ENCODE results near the gene FKTN.

The FKTN gene

GRCh38 chr9:105593145-105593544 lies 35.2 kb downstream of the FKTN start:
- no peak for DNase-seq (ENCODE audit: low read depth)
- TF ChIP-seq CTCF (IDR thresholded peaks at IDR 0.05; ENCODE audit: low read depth, low read length) (no peak), MYC (IDR thresholded peaks at IDR 0.05; ENCODE audit: low read depth, low read length) (no peak), POLR2A (IDR thresholded peaks at IDR 0.05; ENCODE audit: extremely low read depth, insufficient read length) (no peak), MAX (IDR thresholded peaks at IDR 0.05; ENCODE audit: low read depth, low read length) (no peak)
- no peak overlapping the region for H3K4me3 ChIP-seq (ENCODE audit: low read depth, low read length)

DNA sequence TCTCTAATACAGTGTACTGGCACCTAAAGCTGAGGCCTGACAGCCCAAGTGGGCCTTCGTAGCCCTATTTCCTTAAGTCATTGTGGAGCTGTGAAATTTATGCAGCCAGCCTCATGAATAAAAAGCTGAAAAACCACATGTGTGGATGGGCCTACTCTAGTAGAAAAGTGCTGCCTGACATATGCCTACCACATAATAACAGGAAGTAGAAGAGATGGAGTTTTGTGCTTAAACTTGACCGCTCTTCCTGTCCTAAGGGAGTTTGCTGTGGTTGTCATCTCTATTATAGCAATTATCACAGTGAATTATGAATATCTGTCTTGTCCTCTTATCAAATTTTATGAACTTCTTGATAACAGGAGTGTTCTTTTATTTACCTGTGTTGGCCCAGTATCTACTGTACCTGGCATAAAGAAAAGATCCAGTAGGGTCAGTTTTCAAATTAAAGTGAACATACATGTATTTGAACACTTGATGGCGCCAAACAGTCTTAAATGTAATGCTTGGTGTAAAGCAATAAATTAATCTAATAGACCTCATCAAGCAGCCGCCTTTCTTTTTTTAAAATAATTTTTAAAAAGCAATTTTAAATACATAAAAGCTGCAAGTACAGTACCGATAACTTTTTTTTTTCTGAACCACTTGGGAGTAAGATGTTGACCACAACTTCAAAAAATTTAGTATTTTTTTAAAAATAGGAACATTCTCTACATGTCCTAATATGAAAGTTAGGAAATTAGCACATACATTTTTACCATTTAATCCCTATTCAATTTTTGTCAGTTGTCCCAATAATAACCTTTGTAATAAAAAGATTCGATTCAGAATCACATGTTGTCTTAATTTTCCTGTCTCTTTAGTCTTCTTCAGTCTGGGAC lies 51.0 kb downstream of the FKTN start:
- DNase-seq (ENCODE audit: low read depth) = peak; percentile 61
- no peak overlapping the region for H3K4me3 ChIP-seq (ENCODE audit: low read depth, low read length)
- TF ChIP-seq MAX (IDR thresholded peaks at IDR 0.05; ENCODE audit: low read depth, low read length) (no peak), CTCF (IDR thresholded peaks at IDR 0.05; ENCODE audit: low read depth, low read length) (no peak), POLR2A (IDR thresholded peaks at IDR 0.05; ENCODE audit: extremely low read depth, insufficient read length) (no peak), MYC (IDR thresholded peaks at IDR 0.05; ENCODE audit: low read depth, low read length) (no peak)

DNA sequence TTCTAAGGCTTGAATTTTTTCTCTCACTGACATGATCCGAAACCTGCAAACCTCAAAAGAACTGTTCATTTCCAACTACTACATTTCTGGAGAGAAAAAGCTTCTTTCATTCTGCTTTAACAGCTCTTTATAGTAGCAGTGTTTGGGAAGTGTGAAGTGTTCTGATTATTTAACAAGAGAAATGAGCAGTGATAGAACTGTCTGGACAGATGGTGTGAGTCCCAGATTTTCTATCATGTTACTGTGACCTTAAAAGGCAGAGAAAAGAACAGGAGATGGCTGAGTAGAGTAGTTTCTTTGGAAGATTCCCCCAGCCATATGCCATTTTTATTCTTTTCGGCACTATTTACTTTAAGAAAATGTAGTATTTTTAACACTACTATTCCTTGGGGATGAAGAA lies 63.1 kb downstream of the FKTN start:
- no peak for DNase-seq (ENCODE audit: low read depth)
- no peak for TF ChIP-seq CTCF (IDR thresholded peaks at IDR 0.05; ENCODE audit: low read depth, low read length)
- TF ChIP-seq POLR2A (IDR thresholded peaks at IDR 0.05; ENCODE audit: extremely low read depth, insufficient read length) = no peak
- TF ChIP-seq MAX (IDR thresholded peaks at IDR 0.05; ENCODE audit: low read depth, low read length) = no peak
- TF ChIP-seq MYC (IDR thresholded peaks at IDR 0.05; ENCODE audit: low read depth, low read length) = no peak
- no peak overlapping the region for H3K4me3 ChIP-seq (ENCODE audit: low read depth, low read length)

DNA sequence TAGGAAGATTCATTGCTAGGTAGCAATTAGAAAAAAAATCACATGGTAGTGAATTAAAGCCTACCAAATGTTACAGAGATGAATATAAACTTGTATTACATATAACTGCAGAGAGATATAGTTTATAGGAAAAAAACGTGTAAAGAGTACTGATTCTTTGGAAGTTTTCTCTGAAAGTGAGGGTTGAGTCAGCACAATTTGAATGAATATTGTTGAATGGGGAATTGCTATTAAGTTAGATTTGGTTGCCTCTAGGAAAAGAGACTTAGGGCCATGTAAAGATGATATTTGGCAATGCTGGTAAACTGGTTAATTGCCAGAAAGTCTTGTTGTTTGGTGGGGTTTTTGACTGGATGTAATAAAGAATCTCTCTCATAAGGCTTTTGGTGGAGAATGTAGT lies 67.2 kb downstream of the FKTN start:
- DNase-seq (ENCODE audit: low read depth) = no peak
- H3K4me3 ChIP-seq (ENCODE audit: low read depth, low read length) = no peak overlapping the region
- TF ChIP-seq MAX (IDR thresholded peaks at IDR 0.05; ENCODE audit: low read depth, low read length) (no peak), CTCF (IDR thresholded peaks at IDR 0.05; ENCODE audit: low read depth, low read length) (no peak), MYC (IDR thresholded peaks at IDR 0.05; ENCODE audit: low read depth, low read length) (no peak), POLR2A (IDR thresholded peaks at IDR 0.05; ENCODE audit: extremely low read depth, insufficient read length) (no peak)

DNA sequence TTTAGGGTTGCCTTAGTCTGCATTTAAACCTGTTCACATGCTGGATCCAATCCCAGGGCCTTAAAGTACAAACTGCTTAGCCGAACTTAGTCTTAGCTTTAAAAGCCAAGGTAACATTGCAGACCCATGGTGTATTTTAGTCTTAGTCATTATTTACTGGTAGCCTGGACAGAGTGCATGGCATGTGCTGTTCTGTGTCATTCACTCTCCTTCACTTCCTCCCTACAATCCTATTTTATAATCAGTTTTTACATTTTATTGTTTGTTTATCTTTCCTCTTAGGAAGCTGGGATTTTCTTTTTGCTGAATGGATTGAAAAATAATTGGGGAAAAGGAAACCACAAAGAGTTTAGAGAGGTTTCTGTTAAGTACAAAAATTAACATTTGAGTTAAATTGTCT lies 74.9 kb downstream of the FKTN start:
- H3K4me3 ChIP-seq (ENCODE audit: low read depth, low read length) = no peak overlapping the region
- TF ChIP-seq MAX (IDR thresholded peaks at IDR 0.05; ENCODE audit: low read depth, low read length) (no peak), CTCF (IDR thresholded peaks at IDR 0.05; ENCODE audit: low read depth, low read length) (no peak), POLR2A (IDR thresholded peaks at IDR 0.05; ENCODE audit: extremely low read depth, insufficient read length) (no peak), MYC (IDR thresholded peaks at IDR 0.05; ENCODE audit: low read depth, low read length) (no peak)
- DNase-seq (ENCODE audit: low read depth) = no peak
